Activated CD4-positive, alpha-beta memory T cell treated with anti-CD3 and anti-CD28 coated beads for 36 hours (primary cell): Measurements from ENCODE around the gene MEIKIN. TPM values are rescaled to one million over a fixed set of nuclear protein-coding genes. Genes with fewer than 3 reads are reported as not detected.
"Not testable (repeated sequence)": the region's sequence is repeated elsewhere in the genome, so short reads cannot be mapped to it uniquely, and the experiment has no call there.

Experiments
- CTCF ChIA-PET: fragments of 350-600 bp; sonication (Branson Sonifier 250); formaldehyde crosslinking; loops from one replicate; lab custom pipeline; 2021; ENCODE audit warnings: antibody characterized with exemption, inconsistent platforms; lab: Charles Lee
- POLR2A ChIA-PET: fragments of 350-600 bp; sonication (Branson Sonifier 250); formaldehyde crosslinking; loops from one replicate; lab custom pipeline; 2021; ENCODE audit warnings: antibody characterized with exemption; lab: Charles Lee
- DNase-seq: peaks from one replicate; pipeline ENCODE4 v3.0.0-alpha.2; 2020
- H3K27ac Mint-ChIP-seq: one replicate; pipeline ENCODE4 v1.8.0; 2021; ENCODE audit warnings: mixed read lengths
- H3K27me3 Mint-ChIP-seq: one replicate; pipeline ENCODE4 v1.8.0; 2021; ENCODE audit warnings: mixed read lengths
- H3K36me3 Mint-ChIP-seq: one replicate; pipeline ENCODE4 v1.8.0; 2021; ENCODE audit warnings: mixed read lengths
- H3K4me1 Mint-ChIP-seq: one replicate; pipeline ENCODE4 v1.8.0; 2021; ENCODE audit warnings: low read depth, mixed read lengths
- H3K4me3 Mint-ChIP-seq: one replicate; pipeline ENCODE4 v1.8.0; 2021; ENCODE audit warnings: mild to moderate bottlenecking, mixed read lengths
- H3K9me3 Mint-ChIP-seq: one replicate; pipeline ENCODE4 v1.8.0; 2021; ENCODE audit warnings: mixed read lengths
- intact Hi-C: fragments of 100-400 bp; cut with micrococcal nuclease; formaldehyde crosslinking; loops from one replicate; pipeline ENCODE4 v1.15.1; 2023
- total RNA-seq, 2 experiments: library from RNA; stranded (reverse); gene quantifications; one replicate each; pipeline ENCODE4 v1.2.3, GENCODE V29; 2021

The MEIKIN gene
- total RNA-seq, 2 experiments from 2014 or later, result 0.93 to 2.1 TPM

DNA sequence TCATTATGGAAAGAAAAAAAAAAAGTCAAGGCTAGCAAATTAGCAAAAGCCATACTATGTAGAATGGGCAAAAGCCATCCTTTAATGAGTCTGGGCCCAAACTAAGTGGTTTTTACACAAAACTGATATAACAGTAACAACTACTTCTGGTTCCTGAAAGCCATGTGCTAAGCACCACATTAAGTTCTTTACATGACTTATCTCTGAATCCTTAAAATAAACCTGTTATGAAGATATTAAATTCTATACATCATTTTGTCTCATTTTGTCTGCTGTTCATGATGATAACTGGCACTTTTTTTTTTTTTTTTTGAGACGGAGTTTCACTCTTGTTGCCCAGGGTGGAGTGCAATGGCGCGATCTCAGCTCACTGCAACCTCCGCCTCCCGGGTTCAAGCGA, 153.6 kb downstream of the MEIKIN start:
- Mint-ChIP-seq H3K27ac (no peak overlapping the region), H3K4me3 (no peak overlapping the region), H3K27me3 (no peaks in the 10 kb centered on the region), H3K9me3 (no peaks in the 10 kb centered on the region), H3K36me3 (peaks cover 6% of the 10 kb centered on the region), H3K4me1 (peaks cover 52% of the 10 kb centered on the region)
- POLR2A ChIA-PET, result no interaction called here
- CTCF ChIA-PET, result no interaction called here
- intact Hi-C loops, result no loop called here
- no peak for DNase-seq

DNA sequence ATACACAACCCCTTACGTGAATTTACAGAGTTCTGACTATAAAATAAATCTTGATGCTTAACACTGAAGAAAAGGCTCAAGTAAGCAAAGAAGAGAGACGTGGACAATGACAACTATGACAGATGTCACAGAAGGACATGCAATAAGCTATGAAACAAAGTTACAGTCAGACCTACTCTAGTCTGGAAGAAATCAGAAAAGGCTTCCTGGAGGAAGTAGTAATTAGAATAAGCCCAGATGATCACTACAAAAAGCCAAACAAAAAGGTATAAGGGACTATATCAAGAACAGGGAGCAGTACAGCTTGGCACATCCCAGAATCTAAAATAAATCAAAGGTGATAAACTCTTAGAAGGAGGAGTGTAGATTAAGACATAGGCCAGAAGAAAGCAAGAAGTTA, 154.9 kb downstream of the MEIKIN start:
- no peaks in the 10 kb centered on the region for H3K9me3 Mint-ChIP-seq
- peaks cover 50% of the 10 kb centered on the region for H3K4me1 Mint-ChIP-seq
- no peak for DNase-seq
- H3K36me3 Mint-ChIP-seq, result peaks cover 8% of the 10 kb centered on the region
- no peak overlapping the region for H3K27ac Mint-ChIP-seq
- intact Hi-C loops, result no loop called here
- CTCF ChIA-PET, result no interaction called here
- H3K4me3 Mint-ChIP-seq, result no peak overlapping the region
- POLR2A ChIA-PET, result no interaction called here
- H3K27me3 Mint-ChIP-seq, result no peaks in the 10 kb centered on the region

DNA sequence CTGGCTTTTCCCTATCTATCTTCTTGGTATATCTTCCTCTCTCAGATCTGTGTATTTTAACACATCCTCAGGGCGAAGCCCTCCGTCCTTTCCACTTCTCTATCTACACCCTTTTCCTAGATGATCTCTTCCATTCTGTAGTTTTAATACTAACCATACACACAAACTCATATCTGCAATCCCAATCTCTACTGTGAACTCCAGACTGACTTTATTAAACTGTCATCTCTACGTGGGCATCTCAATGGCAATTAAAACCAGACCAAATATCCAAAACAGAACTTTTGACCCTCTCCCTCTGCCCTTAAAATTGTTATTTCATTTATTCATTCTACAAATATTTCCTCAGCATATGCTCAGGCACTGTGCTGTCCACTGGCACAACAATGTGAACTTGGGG, 155.7 kb downstream of the MEIKIN start:
- Mint-ChIP-seq H3K27ac (no peak overlapping the region), H3K9me3 (no peaks in the 10 kb centered on the region), H3K4me3 (no peak overlapping the region), H3K4me1 (peaks cover 42% of the 10 kb centered on the region), H3K27me3 (no peaks in the 10 kb centered on the region), H3K36me3 (peaks cover 8% of the 10 kb centered on the region)
- POLR2A ChIA-PET, result no interaction called here
- no peak for DNase-seq
- CTCF ChIA-PET, result no interaction called here
- intact Hi-C loops, result no loop called here

DNA sequence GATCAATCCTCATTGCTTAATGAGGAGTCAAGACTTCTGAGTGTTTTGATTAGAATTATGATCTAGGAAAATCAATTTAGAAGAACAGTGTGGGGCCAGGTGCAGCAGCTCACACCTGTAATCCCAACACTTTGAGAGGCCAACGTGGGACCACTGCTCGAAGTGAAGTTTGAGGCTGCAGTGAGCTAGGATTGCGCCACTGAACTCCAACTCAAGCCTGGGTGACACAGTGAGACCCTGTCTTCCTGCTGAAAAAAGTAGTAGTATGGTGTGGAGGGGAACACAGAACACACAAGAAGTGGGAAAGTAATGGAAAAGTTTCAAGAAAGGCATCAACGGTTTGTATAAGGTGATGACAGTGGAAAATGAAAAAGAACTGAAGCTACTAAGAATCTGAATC, 157.7 kb downstream of the MEIKIN start:
- H3K27ac Mint-ChIP-seq, result no peak overlapping the region
- no peak for DNase-seq
- intact Hi-C loops, result no loop called here
- CTCF ChIA-PET, result no interaction called here
- H3K4me1 Mint-ChIP-seq, result peaks cover 33% of the 10 kb centered on the region
- POLR2A ChIA-PET, result no interaction called here
- H3K4me3 Mint-ChIP-seq, result no peak overlapping the region
- H3K9me3 Mint-ChIP-seq, result no peaks in the 10 kb centered on the region
- H3K36me3 Mint-ChIP-seq, result peaks cover 5% of the 10 kb centered on the region
- no peaks in the 10 kb centered on the region for H3K27me3 Mint-ChIP-seq

DNA sequence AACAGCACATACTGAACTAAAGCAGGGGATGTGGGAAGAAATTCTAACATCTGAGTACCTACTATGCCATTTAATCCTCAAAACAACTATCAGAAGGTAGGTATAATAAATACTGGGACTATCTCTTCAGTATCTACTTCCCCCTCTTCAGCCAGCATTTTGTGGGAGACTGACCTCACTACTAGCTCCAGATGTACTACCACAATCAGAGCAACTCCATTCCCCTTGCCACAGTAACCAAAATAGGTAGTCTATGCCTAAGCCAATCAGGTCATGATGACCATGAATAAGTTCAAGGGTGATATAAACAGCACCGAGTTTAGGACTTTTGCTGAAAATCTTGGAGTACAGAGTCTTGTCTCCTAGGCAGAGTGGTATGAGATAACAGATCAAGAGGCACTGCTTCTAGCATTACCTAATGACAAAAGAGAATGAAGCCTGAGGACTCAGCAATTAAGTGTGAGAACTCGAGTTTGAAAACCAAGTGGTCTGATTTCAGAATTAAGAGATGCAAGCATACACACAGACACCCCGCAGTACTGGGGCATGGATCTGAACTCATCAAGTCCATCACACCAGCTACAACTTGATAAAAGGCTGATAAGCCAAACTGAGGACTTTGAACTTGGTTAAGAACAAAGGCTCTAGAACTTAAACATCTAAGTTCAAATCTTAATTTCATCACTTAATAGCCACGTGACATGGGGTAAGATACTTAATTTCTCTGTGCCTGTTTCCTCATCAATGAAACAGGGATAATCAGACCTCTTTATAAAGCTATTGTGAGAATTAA, 158.4 kb downstream of the MEIKIN start:
- ChIA-PET POLR2A (no interaction called here), CTCF (no interaction called here)
- no peak for DNase-seq
- H3K9me3 Mint-ChIP-seq, result no peaks in the 10 kb centered on the region
- H3K4me1 Mint-ChIP-seq, result peaks cover 29% of the 10 kb centered on the region
- no peak overlapping the region for H3K4me3 Mint-ChIP-seq
- peaks cover 2% of the 10 kb centered on the region for H3K36me3 Mint-ChIP-seq
- no peaks in the 10 kb centered on the region for H3K27me3 Mint-ChIP-seq
- intact Hi-C loops, result no loop called here
- no peak overlapping the region for H3K27ac Mint-ChIP-seq

DNA sequence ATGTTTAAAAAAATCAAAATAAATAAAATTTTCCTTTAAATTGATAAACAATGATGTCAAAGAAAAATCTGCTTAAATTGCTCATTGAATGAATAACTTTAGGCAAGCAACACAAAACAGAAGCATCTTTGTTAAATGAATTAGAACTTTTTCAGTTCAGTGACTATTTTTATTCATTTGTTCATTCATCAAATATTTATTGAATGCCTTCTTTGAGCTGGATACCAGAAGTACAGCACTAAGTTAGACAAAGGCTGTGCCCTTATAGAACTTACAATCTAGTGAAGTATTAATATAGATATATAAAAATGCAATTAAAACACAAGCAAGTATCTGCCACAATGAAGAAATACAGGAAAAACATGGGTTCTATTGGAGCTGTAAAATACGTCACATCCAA, 159.4 kb downstream of the MEIKIN start:
- ChIA-PET POLR2A (no interaction called here), CTCF (no interaction called here)
- Mint-ChIP-seq H3K9me3 (no peaks in the 10 kb centered on the region), H3K4me3 (no peak overlapping the region), H3K36me3 (peaks cover 5% of the 10 kb centered on the region), H3K27ac (no peak overlapping the region), H3K4me1 (peaks cover 34% of the 10 kb centered on the region), H3K27me3 (no peaks in the 10 kb centered on the region)
- no peak for DNase-seq
- intact Hi-C loops, result no loop called here

DNA sequence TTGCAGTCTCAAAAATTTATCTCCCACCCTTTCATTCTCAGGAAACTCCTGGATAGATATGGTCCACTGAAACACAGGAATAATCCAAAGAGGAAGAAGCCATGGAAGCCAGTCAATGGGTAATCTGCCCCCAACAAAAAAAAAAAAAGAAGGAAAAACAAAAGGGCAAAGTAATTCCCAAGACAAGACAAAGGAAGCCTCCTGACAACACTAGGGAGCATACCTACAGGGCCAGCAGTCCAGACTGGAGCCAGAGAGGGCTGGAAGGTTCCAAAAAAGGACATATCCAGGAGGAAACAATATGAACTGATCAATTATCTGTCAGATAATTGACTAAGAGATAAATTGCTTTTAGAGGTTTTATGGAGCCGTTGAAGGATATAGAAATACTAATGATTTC, 161.6 kb downstream of the MEIKIN start:
- Mint-ChIP-seq H3K27ac (no peak overlapping the region), H3K4me3 (no peak overlapping the region), H3K27me3 (no peaks in the 10 kb centered on the region), H3K36me3 (peaks cover 5% of the 10 kb centered on the region), H3K9me3 (no peaks in the 10 kb centered on the region), H3K4me1 (peaks cover 29% of the 10 kb centered on the region)
- no peak for DNase-seq
- intact Hi-C loops, result no loop called here
- POLR2A ChIA-PET, result no interaction called here
- CTCF ChIA-PET, result no interaction called here

DNA sequence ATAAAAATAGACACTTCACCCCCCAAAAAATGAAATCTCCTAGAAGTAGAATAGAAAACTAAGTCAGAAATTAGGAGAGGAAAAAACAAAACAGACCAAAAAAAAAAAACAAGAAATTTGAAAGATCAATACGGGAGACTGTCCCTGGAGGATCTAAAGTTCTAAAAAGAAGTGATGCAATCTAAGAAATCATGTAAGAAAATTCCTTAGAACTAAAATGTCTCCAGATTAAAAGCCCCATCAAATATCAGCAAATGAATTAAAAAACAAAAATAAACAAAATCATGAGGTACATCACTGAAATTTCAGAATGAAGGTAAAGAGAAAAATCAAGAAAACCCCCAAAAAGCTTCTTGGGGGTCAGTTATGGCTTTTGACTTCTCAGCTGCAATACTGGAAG, 162.1 kb downstream of the MEIKIN start:
- ChIA-PET CTCF (no interaction called here), POLR2A (no interaction called here)
- Mint-ChIP-seq H3K4me1 (peaks cover 29% of the 10 kb centered on the region), H3K9me3 (no peaks in the 10 kb centered on the region), H3K36me3 (peaks cover 5% of the 10 kb centered on the region), H3K27me3 (no peaks in the 10 kb centered on the region), H3K4me3 (no peak overlapping the region), H3K27ac (no peak overlapping the region)
- intact Hi-C loops, result no loop called here
- DNase-seq, result no peak

DNA sequence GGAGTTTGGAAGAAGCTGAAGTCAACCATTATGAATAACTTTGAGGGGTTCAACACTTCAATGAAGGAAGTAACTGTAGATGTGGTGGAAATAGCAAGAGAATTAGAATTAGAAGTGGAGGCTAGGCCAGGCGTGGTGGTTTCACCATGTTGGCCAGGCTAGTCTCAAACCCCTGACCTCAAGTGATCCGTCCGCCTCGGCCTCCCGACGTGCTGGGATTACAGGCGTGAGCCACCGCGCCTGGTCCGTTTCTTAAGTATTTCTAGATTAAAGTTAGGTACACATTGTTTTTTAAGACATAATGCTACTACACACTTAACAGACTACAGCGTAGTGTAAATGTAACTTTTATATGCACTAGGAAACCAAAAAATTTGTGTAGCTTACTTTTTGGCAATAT, 162.7 kb downstream of the MEIKIN start:
- Mint-ChIP-seq H3K9me3 (no peaks in the 10 kb centered on the region), H3K4me3 (no peak overlapping the region), H3K27me3 (no peaks in the 10 kb centered on the region), H3K27ac (no peak overlapping the region), H3K4me1 (peaks cover 28% of the 10 kb centered on the region), H3K36me3 (peaks cover 7% of the 10 kb centered on the region)
- intact Hi-C loops, result no loop called here
- DNase-seq, result no peak
- POLR2A ChIA-PET, result no interaction called here
- CTCF ChIA-PET, result interaction anchor here (0.6 kb wide), 1 partner anchor 202 kb away, joined by 4 read pairs; no protein-coding TSS in a partner anchor

DNA sequence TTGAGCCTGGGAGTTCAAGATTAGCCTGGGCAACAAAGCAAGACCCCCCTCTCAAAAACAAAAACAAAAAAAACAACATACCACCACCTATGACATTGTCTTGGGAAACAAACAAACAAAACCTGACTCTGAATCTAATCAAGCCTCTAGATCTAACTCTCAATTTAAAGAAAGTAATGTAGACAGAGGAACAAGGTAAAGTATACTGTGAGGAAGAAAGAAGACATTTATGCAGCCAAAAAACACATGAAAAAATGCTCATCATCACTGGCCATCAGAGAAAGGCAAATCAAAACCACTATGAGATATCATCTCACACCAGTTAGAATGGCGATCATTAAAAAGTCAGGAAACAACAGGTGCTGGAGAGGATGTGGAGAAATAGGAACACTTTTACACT, 167.3 kb downstream of the MEIKIN start:
- DNase-seq, H3K4me3 Mint-ChIP-seq, H3K9me3 Mint-ChIP-seq, POLR2A ChIA-PET, CTCF ChIA-PET, H3K27ac Mint-ChIP-seq, H3K27me3 Mint-ChIP-seq, intact Hi-C loops, H3K36me3 Mint-ChIP-seq: not testable (repeated sequence)
- peaks cover 20% of the 10 kb centered on the region for H3K4me1 Mint-ChIP-seq

DNA sequence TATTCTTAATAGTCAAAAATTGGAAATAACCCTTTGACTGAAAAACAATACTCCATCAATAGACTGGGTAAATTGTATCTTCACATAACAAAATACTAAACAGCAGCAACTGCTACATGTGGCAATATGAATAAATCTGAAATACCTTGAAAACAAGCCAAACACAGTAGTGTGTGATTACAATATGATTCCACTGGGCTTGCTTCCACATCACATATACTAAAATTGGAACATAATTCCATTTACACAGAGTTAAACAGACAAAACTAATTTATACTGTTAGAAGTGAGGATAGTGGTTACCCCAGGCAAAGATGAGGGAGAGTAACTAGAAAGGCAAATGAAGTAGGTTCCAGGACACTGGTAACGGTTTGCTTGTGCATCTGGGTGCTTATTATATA, 169.0 kb downstream of the MEIKIN start:
- POLR2A ChIA-PET, result no interaction called here
- H3K4me3 Mint-ChIP-seq, result no peak overlapping the region
- H3K9me3 Mint-ChIP-seq, result no peaks in the 10 kb centered on the region
- H3K4me1 Mint-ChIP-seq, result peaks cover 16% of the 10 kb centered on the region
- DNase-seq, result no peak
- no peak overlapping the region for H3K27ac Mint-ChIP-seq
- CTCF ChIA-PET, result no interaction called here
- H3K36me3 Mint-ChIP-seq, result peaks cover 2% of the 10 kb centered on the region
- intact Hi-C loops, result no loop called here
- no peaks in the 10 kb centered on the region for H3K27me3 Mint-ChIP-seq

DNA sequence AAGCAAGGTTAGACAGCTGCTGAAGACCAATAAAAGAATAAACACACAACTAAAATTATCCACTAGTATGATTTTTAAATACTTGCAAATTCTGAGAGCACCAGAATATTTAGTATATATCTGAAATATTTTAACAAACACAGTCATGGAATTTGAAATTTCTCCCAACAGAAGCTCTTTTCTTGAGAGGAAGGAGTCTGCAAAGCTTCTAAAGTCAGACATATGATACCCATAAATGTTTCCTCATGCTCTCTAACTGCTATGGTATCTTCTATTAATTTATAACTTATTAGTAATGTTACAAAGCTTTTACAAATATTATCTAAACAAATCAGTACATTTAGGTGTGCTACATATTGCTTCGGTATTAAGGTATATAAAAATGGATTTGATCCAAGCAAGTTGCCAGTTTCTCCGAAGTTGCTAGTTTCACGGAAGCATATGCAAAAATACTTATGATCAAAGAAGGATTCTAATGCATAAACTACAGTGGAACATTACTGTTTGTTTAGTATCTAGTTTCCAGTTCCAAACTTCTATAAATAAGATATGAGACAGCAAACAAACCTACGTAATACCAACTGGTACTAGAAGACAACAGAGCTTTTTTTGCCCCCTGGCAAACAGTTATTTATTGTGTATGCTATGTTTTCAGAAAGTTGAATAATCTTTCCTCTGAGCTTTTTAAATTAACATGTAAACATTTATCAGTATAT, 170.7 kb downstream of the MEIKIN start:
- intact Hi-C loops, result no loop called here
- Mint-ChIP-seq H3K27me3 (no peaks in the 10 kb centered on the region), H3K36me3 (peaks cover 2% of the 10 kb centered on the region), H3K27ac (no peak overlapping the region), H3K4me1 (peaks cover 15% of the 10 kb centered on the region), H3K9me3 (no peaks in the 10 kb centered on the region), H3K4me3 (no peak overlapping the region)
- DNase-seq, result no peak
- POLR2A ChIA-PET, result no interaction called here
- CTCF ChIA-PET, result interaction anchor here (0.7 kb wide), 1 partner anchor 36 kb away, joined by 3 read pairs; no protein-coding TSS in a partner anchor

DNA sequence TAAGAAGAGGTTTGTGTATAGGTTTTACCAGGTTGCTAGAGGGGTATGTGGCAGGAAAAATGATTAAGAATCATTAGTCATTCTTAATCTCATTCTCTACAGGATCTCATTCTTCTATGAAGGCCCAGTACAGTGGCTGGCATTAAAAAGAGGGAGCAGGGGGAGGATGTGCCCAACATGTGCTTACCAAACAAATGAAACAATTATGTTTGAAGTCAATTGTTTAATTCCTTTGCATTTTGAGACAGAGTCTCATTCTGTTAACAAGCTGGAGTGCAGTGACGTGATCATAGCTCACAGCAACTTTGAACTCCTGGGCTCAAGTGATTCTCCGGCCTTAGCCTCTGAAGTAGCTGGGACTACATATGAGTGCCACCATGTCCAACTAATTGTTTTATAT, 171.7 kb downstream of the MEIKIN start:
- no peak for DNase-seq
- peaks cover 2% of the 10 kb centered on the region for H3K36me3 Mint-ChIP-seq
- CTCF ChIA-PET, result no interaction called here
- H3K27ac Mint-ChIP-seq, result no peak overlapping the region
- intact Hi-C loops, result no loop called here
- H3K4me1 Mint-ChIP-seq, result peaks cover 15% of the 10 kb centered on the region
- H3K4me3 Mint-ChIP-seq, result no peak overlapping the region
- H3K27me3 Mint-ChIP-seq, result no peaks in the 10 kb centered on the region
- POLR2A ChIA-PET, result no interaction called here
- no peaks in the 10 kb centered on the region for H3K9me3 Mint-ChIP-seq
